Right ventricle myocardium inferior (tissue), 1 donor: Measurements from ENCODE around the gene PDE3A. TPM values are rescaled to one million over a fixed set of nuclear protein-coding genes. Genes with fewer than 3 reads are reported as not detected.
A peak's percentile ranks its signal among the peaks of the same experiment; 100 is the strongest.

ENCODE experiments used
- ATAC-seq: fragments of 200-7000 bp; cut with Tn5 transposase; one replicate; pipeline ENCODE4 v1.9.1; 2020; ENCODE audit warnings: mild to moderate bottlenecking, moderate library complexity
- DNase-seq: peaks from one replicate; pipeline ENCODE4 v3.0.0; 2021; ENCODE audit errors: missing footprints
- intact Hi-C: fragments of 100-400 bp; cut with DNase I; formaldehyde crosslinking; loops from one replicate; pipeline ENCODE4 v1.11.0; 2022
- total RNA-seq: library from RNA; stranded (reverse); fragmentation: NEBNext Ultra II Directional; extraction: Animal tissue kit (Norgen Biotek cat#: 25700); gene quantifications from one replicate; pipeline ENCODE4 v1.2.1, GENCODE V29; 2021
- donor health status: DM: no; HTN: yes; CAD: no; lungs with severe emphysema.

Gene PDE3A
- total RNA-seq, 1 donor from 2014 or later: 152 TPM

DNA sequence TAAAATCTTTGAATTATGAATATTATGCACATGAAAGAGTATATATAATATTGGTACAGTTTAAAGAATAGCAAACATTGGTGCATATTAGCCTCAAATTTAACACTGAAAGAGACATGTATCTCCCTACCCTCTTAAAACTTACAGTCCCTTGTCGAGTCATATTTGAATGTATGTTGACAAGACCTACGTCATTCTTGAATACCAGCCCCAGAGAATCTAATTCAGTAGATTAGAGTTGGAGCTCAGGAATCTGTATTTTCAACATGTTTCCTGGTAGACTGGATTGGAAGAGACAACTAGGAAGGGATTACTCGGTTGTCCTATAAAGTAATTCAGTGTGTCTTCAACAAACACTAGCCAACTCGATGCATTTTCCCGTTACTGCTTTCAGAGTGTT, 104.8 kb downstream of the PDE3A start:
- DNase-seq (no peak), ATAC-seq (no peak)
- intact Hi-C loops: loop anchor here (5.0 kb wide), 2 partner anchors 44 to 91 kb away; no protein-coding TSS in a partner anchor

DNA sequence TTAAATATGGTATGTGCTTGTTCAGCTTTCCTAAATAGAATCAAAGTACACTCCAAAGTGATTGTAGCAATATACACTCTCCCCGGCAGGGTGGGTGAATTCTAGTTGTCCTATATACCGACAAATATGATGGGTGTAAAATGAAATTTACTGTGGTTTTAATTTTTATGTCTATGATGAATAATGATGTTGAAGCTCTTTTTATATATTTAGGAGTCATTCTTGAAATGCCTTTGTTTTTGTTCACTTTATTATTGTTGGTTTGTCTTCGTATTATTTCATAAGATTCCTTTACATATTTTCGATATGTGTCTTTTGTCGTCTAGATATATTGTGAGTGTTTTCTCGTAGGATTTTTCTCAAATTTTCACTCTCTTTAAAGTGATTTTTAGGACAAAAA, 105.7 kb downstream of the PDE3A start:
- DNase-seq: no peak
- intact Hi-C loops: loop anchor here (5.0 kb wide), 2 partner anchors 43 to 92 kb away; no protein-coding TSS in a partner anchor
- no peak for ATAC-seq

DNA sequence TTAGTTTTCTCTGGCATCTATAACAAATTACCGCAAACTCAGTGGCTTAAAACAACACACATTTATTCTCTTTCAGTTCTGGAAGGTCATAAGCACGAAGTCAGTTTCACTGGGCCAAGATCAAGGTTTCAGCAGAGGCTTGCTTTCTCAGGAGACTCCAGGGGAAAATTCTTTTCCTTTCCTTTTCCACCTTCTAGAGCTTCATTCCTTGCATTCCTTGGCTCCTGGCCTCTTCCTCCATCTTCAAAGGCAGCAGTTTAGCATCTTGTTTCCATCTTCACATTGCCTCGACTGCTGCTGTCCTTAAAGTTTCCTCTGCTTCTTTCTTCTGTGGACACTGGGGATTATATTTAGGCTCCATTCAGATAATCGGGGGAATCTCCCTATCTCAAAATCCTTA, 106.1 kb downstream of the PDE3A start:
- intact Hi-C loops: loop anchor here (5.0 kb wide), 2 partner anchors 43 to 92 kb away; no protein-coding TSS in a partner anchor
- no peak for ATAC-seq

DNA sequence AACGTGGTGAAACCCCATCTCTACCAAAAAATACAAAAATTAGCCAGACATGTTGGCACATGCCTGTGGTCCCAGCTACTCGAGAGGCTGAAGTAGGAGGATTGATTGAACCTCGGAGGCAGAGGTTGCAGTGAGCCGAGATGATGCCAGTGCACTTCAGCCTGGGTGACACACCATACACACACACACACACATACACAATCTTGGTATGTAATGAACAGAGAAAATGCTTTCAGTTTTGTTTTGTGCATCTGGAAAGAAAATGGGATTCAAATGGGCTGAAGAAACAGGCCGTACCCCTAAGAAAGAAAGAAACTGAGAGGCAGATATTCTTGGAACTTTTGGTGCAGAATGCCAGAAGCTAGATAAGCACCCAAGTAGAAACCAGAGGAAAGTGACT, 107.2 kb downstream of the PDE3A start:
- ATAC-seq: no peak
- intact Hi-C loops: no loop called here

More for the DNA sequence above, 106.1 kb downstream of the PDE3A start:
- no peak for DNase-seq

DNA sequence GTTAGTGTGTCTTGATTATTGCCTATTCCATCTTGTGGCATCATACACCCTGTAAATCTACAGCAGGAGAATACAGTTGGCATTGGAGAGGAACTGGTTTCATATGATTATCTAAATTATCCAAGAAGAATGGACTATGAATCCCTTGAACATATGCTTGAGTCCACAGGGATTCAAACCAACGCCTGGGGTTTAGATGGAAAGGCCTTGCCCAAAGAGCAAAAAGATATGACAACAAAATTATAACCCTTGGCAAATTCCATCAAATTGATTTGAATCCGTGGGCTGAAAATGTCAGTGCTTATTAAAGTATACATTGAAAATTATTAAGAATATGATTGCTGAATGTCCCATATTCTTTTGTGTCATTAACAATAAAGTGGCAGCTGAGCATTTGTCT, 108.2 kb downstream of the PDE3A start:
- intact Hi-C loops: no loop called here
- no peak for ATAC-seq
- no peak for DNase-seq

More for the DNA sequence above, 107.2 kb downstream of the PDE3A start:
- DNase-seq: no peak

DNA sequence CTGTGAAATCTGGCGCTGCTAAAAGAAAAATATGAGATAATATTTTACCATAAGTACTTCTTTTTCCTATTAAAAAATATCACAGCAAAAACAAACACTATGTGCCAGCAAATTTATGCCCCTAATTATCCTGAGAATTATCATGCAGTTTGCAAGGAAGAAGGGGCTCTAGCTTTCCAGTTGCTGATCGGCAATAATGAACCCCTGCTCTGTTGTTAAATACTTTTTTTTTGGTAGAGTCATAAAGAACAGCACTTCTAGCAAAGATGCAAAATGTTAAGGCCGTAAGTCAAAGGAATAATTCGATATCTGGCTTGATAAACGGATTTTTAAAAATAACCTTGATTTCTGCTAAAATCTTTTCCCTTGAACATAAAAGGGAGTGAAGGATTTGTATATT, 108.9 kb downstream of the PDE3A start:
- intact Hi-C loops: no loop called here
- DNase-seq (no peak), ATAC-seq (no peak)

DNA sequence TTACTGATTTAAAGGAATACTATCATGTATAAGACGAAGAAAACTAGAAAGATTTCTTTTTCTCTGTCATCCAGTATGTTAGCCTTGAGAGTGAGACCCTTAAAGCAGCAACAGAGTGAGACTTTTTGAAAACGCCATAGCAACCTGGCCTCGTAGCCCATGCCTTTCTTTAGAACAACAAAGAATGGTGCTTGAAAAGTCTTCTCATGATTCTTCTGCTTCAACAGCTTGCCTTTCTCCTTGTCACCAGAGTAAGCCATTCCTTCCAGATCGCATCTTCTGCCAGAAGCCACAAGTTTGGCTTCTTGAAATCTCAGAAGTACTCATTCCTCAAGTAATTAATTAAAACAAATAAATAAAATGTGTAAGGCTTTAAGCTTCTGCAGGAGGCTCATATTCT, 109.3 kb downstream of the PDE3A start:
- intact Hi-C loops: no loop called here
- ATAC-seq (no peak), DNase-seq (no peak)

DNA sequence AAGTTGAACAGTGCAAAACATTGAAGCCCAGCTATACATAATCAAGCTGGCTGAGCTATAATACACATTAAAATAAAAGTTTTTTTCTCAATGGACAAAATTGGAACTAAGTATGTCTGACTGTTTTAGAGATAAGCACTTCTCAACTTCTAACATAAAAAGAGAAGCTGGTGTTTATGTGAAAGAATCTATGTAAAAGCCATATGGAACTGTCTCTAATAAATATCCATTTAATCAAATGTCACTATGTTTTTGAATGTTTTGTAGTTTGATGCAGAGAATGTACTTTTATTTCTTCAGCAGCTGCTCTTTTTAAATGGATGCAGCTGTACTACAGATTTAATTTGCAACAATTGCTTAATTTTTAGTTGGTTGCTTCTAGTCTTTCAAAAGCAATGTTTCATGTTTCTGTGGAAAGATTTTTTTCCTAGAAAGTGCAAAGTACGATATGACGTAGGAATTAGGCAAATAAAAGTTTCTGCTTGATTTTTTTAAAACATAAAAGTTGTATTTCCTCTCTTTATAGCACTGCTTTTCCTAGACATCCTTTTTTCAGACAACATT, 114.2 kb downstream of the PDE3A start:
- intact Hi-C loops: no loop called here
- DNase-seq: no peak
- no peak for ATAC-seq

DNA sequence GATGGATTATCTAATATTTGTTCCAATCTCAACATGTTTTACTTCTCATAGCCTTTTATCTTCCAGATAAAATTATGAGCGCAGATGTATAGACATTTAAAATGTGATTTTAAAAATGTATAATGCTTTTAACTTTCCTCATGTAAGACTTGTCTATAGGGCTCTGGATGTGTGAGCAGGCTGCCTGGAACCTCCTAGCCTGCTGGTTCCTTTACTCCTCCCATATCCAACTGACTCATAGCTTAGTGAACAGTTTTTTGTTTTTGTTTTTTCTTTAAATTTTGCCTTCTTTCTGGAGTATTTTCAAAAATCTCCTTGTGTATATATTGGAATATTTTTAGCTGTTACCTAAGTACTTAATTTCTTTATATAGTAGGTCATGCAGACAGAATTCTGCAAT, 115.4 kb downstream of the PDE3A start:
- DNase-seq (no peak), ATAC-seq (no peak)
- intact Hi-C loops: no loop called here

DNA sequence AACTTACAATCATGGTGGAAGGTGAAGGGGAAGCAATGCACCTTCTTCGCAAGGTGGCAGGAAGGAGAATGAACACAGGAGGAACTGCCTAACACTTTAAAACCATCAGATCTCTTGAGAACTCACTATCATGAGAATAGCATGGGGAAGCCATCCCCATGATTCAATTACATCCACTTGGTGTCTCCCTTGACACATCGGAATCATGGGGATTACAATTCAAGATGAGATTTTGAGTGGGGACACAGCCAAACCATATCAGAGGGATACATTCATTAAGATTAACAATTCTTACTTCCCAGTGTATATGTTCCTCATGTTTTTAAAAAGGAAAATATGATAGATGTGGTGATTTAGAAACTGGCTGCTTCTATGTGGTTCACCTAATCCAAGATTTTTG, 117.9 kb downstream of the PDE3A start:
- DNase-seq: no peak
- intact Hi-C loops: no loop called here
- ATAC-seq: peak; percentile 9

DNA sequence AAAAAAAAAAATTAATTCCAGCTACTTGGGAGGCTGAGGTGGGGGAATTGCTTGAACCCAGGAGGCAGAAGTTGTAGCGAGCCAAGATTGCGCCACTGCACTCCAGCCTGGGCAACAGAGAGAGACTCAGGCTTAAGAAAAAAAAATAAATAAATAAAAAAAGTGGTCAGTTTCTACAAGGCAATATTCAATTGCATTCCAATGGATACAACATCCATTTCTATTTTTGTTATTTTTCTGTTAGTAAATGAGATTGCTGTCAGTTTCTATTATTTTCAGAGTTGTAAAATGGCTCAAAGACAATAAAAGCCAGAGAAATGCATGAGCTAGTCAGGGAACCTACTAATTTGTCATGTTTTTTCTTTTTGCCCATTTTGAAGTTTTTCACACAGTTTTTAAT, 119.2 kb downstream of the PDE3A start:
- intact Hi-C loops: no loop called here
- DNase-seq (no peak), ATAC-seq (no peak)

DNA sequence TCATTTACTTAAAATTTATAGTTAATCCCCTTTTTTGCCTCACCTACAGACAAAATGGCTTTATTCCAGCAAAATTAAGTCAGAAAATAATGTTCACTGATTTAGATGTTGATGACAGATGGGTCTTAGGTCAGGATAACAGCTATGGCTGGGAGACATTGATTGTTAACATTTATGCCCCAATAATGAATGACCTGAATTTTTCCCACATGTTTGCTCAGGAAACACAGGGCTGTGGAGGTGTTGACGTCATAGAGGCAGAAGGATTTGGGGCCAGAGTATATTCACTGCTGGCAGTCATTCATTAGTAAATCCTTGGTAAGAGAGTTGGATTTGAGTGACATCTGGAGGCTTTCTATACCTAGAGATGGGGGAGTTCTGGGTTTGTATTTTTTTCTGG, 121.3 kb downstream of the PDE3A start:
- ATAC-seq: no peak

DNA sequence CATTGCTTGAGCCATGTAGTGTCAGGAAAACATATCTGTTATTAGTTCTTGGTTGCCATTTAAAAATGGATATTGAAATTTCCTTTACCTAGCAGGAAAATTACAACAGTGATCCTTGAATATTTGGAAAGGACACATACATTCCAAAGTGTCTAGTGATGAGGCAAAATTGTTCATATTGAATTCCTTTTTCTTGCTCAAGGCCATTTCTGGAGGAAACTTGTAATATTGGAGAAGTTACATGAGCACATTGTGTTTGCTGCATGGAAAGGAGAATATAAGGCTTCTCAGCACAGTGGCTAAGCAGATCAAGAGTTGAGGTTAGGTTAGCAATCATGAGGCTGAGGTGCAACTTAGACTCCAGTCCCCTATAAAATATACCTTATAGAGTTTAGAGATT, 121.9 kb downstream of the PDE3A start:
- intact Hi-C loops: no loop called here
- DNase-seq (no peak), ATAC-seq (no peak)

More for the DNA sequence above, 121.3 kb downstream of the PDE3A start:
- intact Hi-C loops: no loop called here
- no peak for DNase-seq

DNA sequence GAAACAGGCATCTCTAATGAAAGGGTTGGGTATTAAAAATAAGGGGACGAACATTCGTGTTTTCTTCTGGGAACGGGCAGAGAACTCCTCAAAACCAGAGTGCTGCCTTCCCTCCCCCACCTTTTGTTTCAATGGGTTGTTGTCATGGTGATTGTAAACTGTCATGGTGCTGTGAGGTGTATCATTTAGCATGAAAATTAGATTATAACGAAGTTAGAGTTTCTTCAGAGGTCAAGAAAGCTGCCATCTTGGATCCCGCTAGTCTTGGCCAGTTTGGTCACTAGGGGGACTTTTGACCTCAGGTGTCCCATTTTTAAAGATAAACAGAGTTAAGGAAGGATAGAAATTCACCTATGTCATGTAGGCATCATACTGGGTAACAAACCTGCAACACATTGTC, 123.0 kb downstream of the PDE3A start:
- ATAC-seq (no peak), DNase-seq (no peak)
- intact Hi-C loops: no loop called here

DNA sequence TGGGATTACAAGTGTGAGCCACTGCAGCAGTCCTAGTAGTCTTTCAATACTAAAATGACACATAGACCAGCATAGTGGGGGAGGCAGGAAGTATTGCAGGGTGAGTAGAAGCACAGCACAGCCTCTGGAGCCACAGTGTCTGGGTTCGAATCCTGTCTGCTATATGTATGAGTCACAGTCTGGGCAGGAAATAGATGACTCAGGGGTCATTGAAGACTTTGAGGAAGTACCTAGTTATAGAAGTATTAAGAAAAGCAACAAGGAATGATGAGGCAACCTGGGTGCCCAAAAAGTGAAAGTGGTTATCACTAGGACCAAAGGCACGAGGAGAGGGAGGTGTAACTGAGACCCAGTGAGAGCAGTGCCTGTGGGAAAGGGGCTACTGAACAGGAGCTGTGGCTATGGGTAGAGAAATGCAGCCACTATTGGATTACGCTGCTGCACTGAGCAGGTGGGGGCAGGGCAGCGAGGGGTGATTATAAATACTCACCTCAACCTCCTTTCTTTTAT, 124.0 kb downstream of the PDE3A start:
- DNase-seq (no peak), ATAC-seq (no peak)
- intact Hi-C loops: no loop called here

DNA sequence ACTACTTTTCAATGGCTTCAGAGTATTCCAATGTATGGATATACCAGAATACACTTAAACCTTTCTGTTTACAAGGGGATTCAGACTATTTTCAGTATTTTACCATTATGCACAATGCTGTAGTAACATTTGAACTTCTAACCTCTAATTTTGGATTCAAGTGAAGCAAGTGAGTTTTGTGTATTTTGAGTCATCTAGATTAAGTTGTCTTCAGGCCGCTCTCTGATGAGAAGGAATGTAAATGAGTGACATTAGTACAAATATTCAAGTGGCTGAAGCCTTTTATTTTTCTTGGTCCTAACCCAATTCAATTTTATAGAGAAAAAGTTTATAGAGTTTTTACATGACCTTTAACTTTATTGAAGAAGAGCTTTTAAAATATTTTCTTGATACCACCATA, 125.6 kb downstream of the PDE3A start:
- no peak for DNase-seq
- intact Hi-C loops: no loop called here
- ATAC-seq: no peak

DNA sequence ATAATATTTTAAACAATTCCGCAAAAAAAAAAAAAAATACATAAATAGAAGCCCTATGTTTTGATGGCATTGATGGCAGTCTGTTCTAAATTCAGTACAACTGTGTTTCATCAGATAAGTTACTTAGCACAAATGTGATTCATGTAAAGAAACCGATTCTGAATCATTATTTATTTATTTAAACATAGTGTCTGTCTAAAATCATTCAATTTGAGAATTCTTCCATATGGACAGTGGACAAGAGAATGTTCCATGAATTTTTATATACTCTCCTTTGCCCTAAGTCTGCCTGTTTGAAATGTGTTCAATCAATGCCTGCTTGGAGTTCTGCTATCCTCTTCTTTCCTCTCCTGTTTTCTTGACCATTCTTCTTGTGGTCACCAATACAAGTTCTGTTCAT, 126.5 kb downstream of the PDE3A start:
- no peak for DNase-seq
- no peak for ATAC-seq
- intact Hi-C loops: no loop called here

DNA sequence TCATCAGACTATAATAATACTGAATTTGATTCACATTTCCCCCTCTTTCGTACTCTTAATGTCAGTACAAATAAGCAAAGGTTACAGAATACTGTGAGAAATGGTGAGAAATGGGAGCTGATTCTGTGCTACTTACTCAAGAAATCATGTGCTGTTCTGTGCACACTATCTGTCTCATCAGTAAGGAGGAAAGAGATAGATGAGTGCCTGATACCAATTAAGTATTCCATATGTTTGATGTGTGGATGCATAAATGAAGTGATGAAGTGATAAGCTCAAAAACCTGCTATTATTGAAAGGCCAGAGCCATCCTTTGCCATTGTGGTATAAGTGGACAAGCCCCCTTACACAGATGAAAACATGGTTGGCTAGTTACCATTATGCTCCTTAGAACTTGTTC, 127.7 kb downstream of the PDE3A start:
- ATAC-seq: no peak
- intact Hi-C loops: no loop called here

DNA sequence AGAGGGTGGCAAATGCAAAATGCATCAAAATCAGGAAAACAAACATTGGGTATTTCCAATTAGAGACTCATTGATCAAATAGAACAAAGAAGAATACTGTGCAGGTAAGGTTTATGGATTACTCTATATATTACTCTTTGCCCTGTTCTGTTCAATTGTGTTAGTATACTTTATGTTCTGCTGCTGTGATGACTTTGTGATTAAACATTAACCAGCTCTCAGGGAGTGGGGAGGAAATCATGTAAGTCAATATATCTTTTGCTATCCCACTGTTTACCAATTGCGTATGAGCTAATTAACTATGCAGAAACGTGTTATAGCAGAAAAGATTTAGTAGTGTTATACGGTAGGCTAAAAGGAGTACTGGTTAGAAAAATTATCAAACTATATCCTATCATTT, 129.4 kb downstream of the PDE3A start:
- ATAC-seq: no peak
- no peak for DNase-seq
- intact Hi-C loops: no loop called here

More for the DNA sequence above, 127.7 kb downstream of the PDE3A start:
- no peak for DNase-seq

DNA sequence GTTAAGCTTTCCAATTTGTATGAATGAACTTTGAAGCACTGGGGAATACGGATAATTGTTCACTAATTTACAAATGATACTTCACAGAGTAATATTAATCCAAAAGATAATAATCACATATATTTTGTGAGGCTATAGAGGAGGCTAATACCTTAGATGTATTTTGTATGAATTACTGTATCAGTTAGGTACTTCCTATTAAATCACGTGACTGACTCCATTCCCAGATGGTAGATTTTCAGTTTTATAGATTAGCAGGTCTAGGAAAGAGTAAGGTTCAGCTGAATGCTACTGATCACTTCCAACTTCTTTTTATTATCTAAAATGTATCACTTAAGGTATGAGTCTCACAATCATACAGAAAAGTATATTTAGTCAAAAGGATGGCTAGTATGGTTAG, 133.6 kb downstream of the PDE3A start:
- intact Hi-C loops: no loop called here
- DNase-seq (no peak), ATAC-seq (no peak)

DNA sequence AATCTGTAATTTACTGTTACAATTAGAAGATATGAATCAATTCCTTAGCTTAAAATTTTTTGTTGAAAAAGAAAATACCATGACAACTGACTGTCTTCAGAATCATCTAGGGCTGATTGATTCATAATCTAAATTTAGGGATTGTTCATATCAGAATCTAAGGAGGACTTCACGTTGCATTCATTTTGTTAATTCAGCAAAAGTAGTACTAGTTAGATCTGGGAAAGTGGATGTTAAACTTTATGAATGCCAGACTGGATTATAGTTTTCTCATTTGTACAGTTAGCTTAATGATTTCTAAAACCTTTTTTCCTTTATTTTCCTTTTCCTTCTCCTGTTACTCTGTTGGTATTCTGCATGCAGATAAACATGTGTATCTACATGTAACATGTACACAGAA, 135.5 kb downstream of the PDE3A start:
- intact Hi-C loops: no loop called here
- ATAC-seq (no peak), DNase-seq (no peak)
